GM12878 (cell line): ENCODE results near the gene SAMD15. TPM values are rescaled to one million over a fixed set of nuclear protein-coding genes. Genes with fewer than 3 reads are reported as not detected.
A peak's percentile ranks its signal among the peaks of the same experiment; 100 is the strongest.

ENCODE experiments used
- ATAC-seq: fragments of 200-7000 bp; cut with Tn5 transposase; 3 replicates; pipeline ENCODE4 v1.9.1; 2020; ENCODE audit warnings: mild to moderate bottlenecking, moderate library complexity
- BruUV-seq: library from RNA; stranded (reverse); fragments of 400-500 nt; replicated peaks from 2 replicates; lab custom pipeline; 2021; lab: Mats Ljungman, UMichigan
- CTCF ChIA-PET: fragments of 300-600 bp; sonication (Branson Sonifier 250); formaldehyde crosslinking; extraction: SDS; loops from one replicate; lab custom pipeline; 2021; ENCODE audit warnings: inconsistent platforms; lab: Yijun Ruan, JAX
- POLR2A ChIA-PET: fragments of 350-600 bp; formaldehyde crosslinking; extraction: SDS; loops from one replicate; lab custom pipeline; 2021; ENCODE audit warnings: inconsistent platforms; lab: Charles Lee
- RAD21 ChIA-PET: fragments of 300-600 bp; sonication (Branson Sonifier 250); formaldehyde crosslinking; loops from one replicate; lab custom pipeline; 2023; ENCODE audit warnings: antibody characterized with exemption; ENCODE audit not compliant: unreplicated experiment; lab: Charles Lee
- SMC1A ChIA-PET: fragments of 300-600 bp; sonication (Branson Sonifier 250); formaldehyde crosslinking; loops from one replicate; lab custom pipeline; 2023; ENCODE audit not compliant: unreplicated experiment, uncharacterized antibody; lab: Charles Lee
- DNase-seq: peaks from one replicate; pipeline ENCODE4 v3.0.0-alpha.2; 2011; ENCODE audit warnings: low read depth, low spot score
- FAIRE-seq: peaks from 3 replicates; lab custom pipeline; 2011; peaks lifted over from hg19 to GRCh38; lab: Jason Lieb, UNC
- H2AFZ ChIP-seq: 2 replicates; pipeline ENCODE4 v1.6.0; 2011; ENCODE audit warnings: low read depth, low read length, control low read depth; ENCODE audit not compliant: control insufficient read depth
- H3K27ac ChIP-seq: 2 replicates; pipeline ENCODE4 v1.5.1; 2011; ENCODE audit warnings: control low read depth; ENCODE audit not compliant: control insufficient read depth, insufficient read depth
- H3K27me3 ChIP-seq, 2 experiments: replicated peaks in 1 of 2; 2 replicates each; pipeline versions ENCODE4 v1.6.0 to v1.6.1; 2011; ENCODE audit warnings: low read length in 1 of 2; ENCODE audit not compliant: control insufficient read depth in 2 of 2, insufficient read depth in 2 of 2
- H3K36me3 ChIP-seq, 2 experiments: 2 replicates each; pipeline ENCODE4 v1.5.1; 2011; ENCODE audit warnings: low read length in 1 of 2; ENCODE audit not compliant: control insufficient read depth in 2 of 2, insufficient read depth in 2 of 2
- H3K4me1 ChIP-seq: 2 replicates; pipeline ENCODE4 v1.6.1; 2011; ENCODE audit warnings: mild to moderate bottlenecking, low read length, moderate library complexity, mixed read lengths; ENCODE audit not compliant: control insufficient read depth, insufficient read depth
- H3K4me2 ChIP-seq: 2 replicates; pipeline ENCODE4 v1.6.0; 2011; ENCODE audit warnings: control low read depth; ENCODE audit not compliant: control insufficient read depth, insufficient read depth
- H3K4me3 ChIP-seq: fragments of 200-600 bp; sonication (generic); 2 replicates; pipeline ENCODE4 v1.5.1; 2016
- H3K79me2 ChIP-seq: 2 replicates; pipeline ENCODE4 v1.6.0; 2011; ENCODE audit warnings: low read length; ENCODE audit not compliant: control insufficient read depth, insufficient read depth
- H3K9ac ChIP-seq: 2 replicates; pipeline ENCODE4 v1.8.0; 2011; ENCODE audit warnings: low read length, control low read depth, mixed read lengths; ENCODE audit not compliant: control insufficient read depth, insufficient read depth
- H3K9me3 ChIP-seq: replicated peaks from 3 replicates; pipeline ENCODE4 v1.5.1; 2011; ENCODE audit warnings: mild to moderate bottlenecking, low read length; ENCODE audit not compliant: control insufficient read depth, insufficient read depth
- H4K20me1 ChIP-seq: 2 replicates; pipeline ENCODE4 v1.6.0; 2011; ENCODE audit not compliant: control insufficient read depth, insufficient read depth
- ATF7 ChIP-seq: fragments of 450-650 bp; IDR thresholded peaks from 2 replicates; pipeline ENCODE4 v1.6.1; 2016; ENCODE audit warnings: low read depth, mild to moderate bottlenecking
- BCL11A ChIP-seq: IDR thresholded peaks from 2 replicates; pipeline ENCODE4 v1.6.1; 2011; ENCODE audit warnings: low read depth, low read length
- IKZF1 ChIP-seq: fragments of 450-650 bp; conservative IDR thresholded peaks from 2 replicates; pipeline ENCODE4 v1.6.1; 2017; ENCODE audit warnings: antibody characterized with exemption, mild to moderate bottlenecking
- POU2F2 ChIP-seq: IDR thresholded peaks from 3 replicates; pipeline ENCODE4 v1.6.1; 2011; ENCODE audit warnings: low read depth, mild to moderate bottlenecking, low read length, borderline replicate concordance
- WRNIP1 ChIP-seq: IDR thresholded peaks from 2 replicates; pipeline ENCODE4 v1.6.1; 2011; ENCODE audit warnings: low read depth, low read length, improper control_type of control experiment, borderline replicate concordance
- ZZZ3 ChIP-seq: IDR thresholded peaks from 2 replicates; pipeline ENCODE4 v1.6.1; 2011; ENCODE audit warnings: low read depth; ENCODE audit not compliant: control insufficient read depth, insufficient read length
- WGBS: methylation state at CpG from one replicate; pipeline ENCODE4 v1.1.6; 2016; ENCODE audit warnings: low lambda C conversion rate; ENCODE audit not compliant: insufficient replicate concordance, insufficient coverage; ENCODE audit errors: missing lambda C conversion rate; 5-methylcytosine and 5-hydroxymethylcytosine counted together
- in situ Hi-C: fragments of 300-500 bp; cut with MboI; formaldehyde crosslinking; loops from 9 replicates; pipeline ENCODE4 v1.14.3; 2018; ENCODE audit warnings: mixed read lengths
- intact Hi-C: fragments of 100-400 bp; cut with micrococcal nuclease; formaldehyde crosslinking; loops from one replicate; pipeline ENCODE4 v1.14.2; 2022; ENCODE audit not compliant: unreplicated experiment
- polyA plus RNA-seq, 11 experiments: library from polyadenylated mRNA; depleted of rRNA in 4 of 11; unstranded in 6 of 11; stranded (reverse) in 5 of 11; fragments of >200 nt; fragmentation: Nextera tagmentation in 4 of 11; fragmentation: Illumina TruSeq in 1 of 11; extraction: Ambion mirVana in 4 of 11; extraction: Trizol in 1 of 11; gene quantifications; 1 replicate in 1 of 11; 2 replicates in 10 of 11; pipeline versions ENCODE4 v1.2.1 to v1.2.3, GENCODE V29; 2011 to 2016; ENCODE audit warnings: inconsistent platforms in 2 of 11, missing spikeins in 2 of 11, low read depth in 1 of 11
- total RNA-seq, 4 experiments: library from RNA; depleted of rRNA in 3 of 4; stranded (reverse); fragments of >200 nt in 3 of 4; fragmentation: Illumina TruSeq in 1 of 4; extraction: Trizol in 1 of 4; gene quantifications; 2 replicates each; pipeline versions ENCODE4 v1.2.1 to v1.2.3, GENCODE V29; 2013 to 2021
- TF ChIP-seq, protein P1 (sequence below): fragments of 450-650 bp; formaldehyde crosslinking; IDR thresholded peaks from 2 replicates; pipeline ENCODE4 v1.5.0; 2022; ENCODE audit warnings: mild to moderate bottlenecking, missing genetic modification characterization
- TF ChIP-seq, protein P2 (sequence below): fragments of 450-650 bp; IDR thresholded peaks from 2 replicates; pipeline ENCODE4 v1.6.1; 2018; ENCODE audit warnings: mild to moderate bottlenecking, low read depth, moderate library complexity; ENCODE audit not compliant: partially characterized antibody
- TF ChIP-seq, protein P3 (sequence below), 3 experiments: IDR thresholded peaks in 2 of 3; conservative IDR thresholded peaks in 1 of 3; 2 replicates each; pipeline ENCODE4 v1.5.1; 2011; ENCODE audit warnings: low read depth in 3 of 3, low read length in 3 of 3, mild to moderate bottlenecking in 3 of 3, control low read depth in 2 of 3, moderate library complexity in 2 of 3, inconsistent platforms in 1 of 3, mixed read lengths in 1 of 3; ENCODE audit not compliant: control insufficient read depth in 2 of 3, insufficient read depth in 1 of 3; ENCODE audit errors: extremely low read depth in 1 of 3

The SAMD15 gene
- total and polyA plus RNA-seq, 10 of the 15 experiments (the other 5 are each of a cell fraction or from before 2014, with no cell fraction given) = 0.33 to 2.0 (median 0.97) TPM

DNA sequence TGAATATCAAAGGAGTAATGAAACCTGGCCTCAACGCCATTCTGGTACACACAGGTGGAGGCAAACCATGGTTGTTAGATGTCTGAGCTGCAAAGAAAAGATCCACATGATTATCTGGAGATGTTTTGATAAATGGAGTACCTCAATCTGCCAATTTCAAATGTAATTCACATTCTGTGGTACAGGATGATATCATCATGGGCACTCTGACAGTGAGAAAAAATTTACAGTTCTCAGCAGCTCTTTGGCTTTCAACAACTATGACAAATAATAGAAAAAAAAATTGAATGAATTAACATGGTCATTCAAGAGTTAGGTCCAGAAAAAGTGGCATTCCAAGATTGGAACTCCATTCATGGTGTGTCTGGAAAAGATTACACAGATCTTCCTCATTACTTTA lies 17.6 kb upstream of the SAMD15 start:
- H3K27ac ChIP-seq = no peak overlapping the region
- H3K9ac ChIP-seq = no peak overlapping the region
- H3K4me2 ChIP-seq = no peak overlapping the region
- H4K20me1 ChIP-seq = no peaks in the 10 kb centered on the region
- SMC1A ChIA-PET = interaction anchor here (1.1 to 1.4 kb wide), 3 partner anchors 12 to 44 kb away, joined by 3 to 5 read pairs (median 4); no protein-coding TSS in a partner anchor
- no peaks in the 10 kb centered on the region for H3K27me3 ChIP-seq
- BruUV-seq = TSS peak; percentile 12
- H3K36me3 ChIP-seq = no peaks in the 10 kb centered on the region
- no peaks in the 10 kb centered on the region; the same call in 1 of the 3 replicates for H3K9me3 ChIP-seq
- peaks cover 7% of the 10 kb centered on the region for H3K79me2 ChIP-seq
- intact Hi-C loops = no loop called here
- RAD21 ChIA-PET = no interaction called here
- WGBS = 45% methylated on average over 1 of the region's 1 CpG
- CTCF ChIA-PET = interaction anchor here (0.7 to 1.0 kb wide), 2 partner anchors 12 to 15 kb away, joined by 3 to 4 read pairs; no protein-coding TSS in a partner anchor
- no peak for TF ChIP-seq ZZZ3
- no peak for TF ChIP-seq BCL11A
- TF ChIP-seq, protein P1, sequence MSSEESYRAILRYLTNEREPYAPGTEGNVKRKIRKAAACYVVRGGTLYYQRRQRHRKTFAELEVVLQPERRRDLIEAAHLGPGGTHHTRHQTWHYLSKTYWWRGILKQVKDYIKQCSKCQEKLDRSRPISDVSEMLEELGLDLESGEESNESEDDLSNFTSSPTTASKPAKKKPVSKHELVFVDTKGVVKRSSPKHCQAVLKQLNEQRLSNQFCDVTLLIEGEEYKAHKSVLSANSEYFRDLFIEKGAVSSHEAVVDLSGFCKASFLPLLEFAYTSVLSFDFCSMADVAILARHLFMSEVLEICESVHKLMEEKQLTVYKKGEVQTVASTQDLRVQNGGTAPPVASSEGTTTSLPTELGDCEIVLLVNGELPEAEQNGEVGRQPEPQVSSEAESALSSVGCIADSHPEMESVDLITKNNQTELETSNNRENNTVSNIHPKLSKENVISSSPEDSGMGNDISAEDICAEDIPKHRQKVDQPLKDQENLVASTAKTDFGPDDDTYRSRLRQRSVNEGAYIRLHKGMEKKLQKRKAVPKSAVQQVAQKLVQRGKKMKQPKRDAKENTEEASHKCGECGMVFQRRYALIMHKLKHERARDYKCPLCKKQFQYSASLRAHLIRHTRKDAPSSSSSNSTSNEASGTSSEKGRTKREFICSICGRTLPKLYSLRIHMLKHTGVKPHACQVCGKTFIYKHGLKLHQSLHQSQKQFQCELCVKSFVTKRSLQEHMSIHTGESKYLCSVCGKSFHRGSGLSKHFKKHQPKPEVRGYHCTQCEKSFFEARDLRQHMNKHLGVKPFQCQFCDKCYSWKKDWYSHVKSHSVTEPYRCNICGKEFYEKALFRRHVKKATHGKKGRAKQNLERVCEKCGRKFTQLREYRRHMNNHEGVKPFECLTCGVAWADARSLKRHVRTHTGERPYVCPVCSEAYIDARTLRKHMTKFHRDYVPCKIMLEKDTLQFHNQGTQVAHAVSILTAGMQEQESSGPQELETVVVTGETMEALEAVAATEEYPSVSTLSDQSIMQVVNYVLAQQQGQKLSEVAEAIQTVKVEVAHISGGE (CRISPR knock-in tag) = no peak
- no peak for TF ChIP-seq WRNIP1
- no peak for TF ChIP-seq IKZF1
- TF ChIP-seq, protein P2, sequence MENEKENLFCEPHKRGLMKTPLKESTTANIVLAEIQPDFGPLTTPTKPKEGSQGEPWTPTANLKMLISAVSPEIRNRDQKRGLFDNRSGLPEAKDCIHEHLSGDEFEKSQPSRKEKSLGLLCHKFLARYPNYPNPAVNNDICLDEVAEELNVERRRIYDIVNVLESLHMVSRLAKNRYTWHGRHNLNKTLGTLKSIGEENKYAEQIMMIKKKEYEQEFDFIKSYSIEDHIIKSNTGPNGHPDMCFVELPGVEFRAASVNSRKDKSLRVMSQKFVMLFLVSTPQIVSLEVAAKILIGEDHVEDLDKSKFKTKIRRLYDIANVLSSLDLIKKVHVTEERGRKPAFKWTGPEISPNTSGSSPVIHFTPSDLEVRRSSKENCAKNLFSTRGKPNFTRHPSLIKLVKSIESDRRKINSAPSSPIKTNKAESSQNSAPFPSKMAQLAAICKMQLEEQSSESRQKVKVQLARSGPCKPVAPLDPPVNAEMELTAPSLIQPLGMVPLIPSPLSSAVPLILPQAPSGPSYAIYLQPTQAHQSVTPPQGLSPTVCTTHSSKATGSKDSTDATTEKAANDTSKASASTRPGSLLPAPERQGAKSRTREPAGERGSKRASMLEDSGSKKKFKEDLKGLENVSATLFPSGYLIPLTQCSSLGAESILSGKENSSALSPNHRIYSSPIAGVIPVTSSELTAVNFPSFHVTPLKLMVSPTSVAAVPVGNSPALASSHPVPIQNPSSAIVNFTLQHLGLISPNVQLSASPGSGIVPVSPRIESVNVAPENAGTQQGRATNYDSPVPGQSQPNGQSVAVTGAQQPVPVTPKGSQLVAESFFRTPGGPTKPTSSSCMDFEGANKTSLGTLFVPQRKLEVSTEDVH = no peak
- TF ChIP-seq, protein P3, sequence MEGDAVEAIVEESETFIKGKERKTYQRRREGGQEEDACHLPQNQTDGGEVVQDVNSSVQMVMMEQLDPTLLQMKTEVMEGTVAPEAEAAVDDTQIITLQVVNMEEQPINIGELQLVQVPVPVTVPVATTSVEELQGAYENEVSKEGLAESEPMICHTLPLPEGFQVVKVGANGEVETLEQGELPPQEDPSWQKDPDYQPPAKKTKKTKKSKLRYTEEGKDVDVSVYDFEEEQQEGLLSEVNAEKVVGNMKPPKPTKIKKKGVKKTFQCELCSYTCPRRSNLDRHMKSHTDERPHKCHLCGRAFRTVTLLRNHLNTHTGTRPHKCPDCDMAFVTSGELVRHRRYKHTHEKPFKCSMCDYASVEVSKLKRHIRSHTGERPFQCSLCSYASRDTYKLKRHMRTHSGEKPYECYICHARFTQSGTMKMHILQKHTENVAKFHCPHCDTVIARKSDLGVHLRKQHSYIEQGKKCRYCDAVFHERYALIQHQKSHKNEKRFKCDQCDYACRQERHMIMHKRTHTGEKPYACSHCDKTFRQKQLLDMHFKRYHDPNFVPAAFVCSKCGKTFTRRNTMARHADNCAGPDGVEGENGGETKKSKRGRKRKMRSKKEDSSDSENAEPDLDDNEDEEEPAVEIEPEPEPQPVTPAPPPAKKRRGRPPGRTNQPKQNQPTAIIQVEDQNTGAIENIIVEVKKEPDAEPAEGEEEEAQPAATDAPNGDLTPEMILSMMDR (IDR thresholded peaks at IDR 0.05 in 2 of 3, conservative IDR thresholded peaks at IDR 0.05 in 1 of 3; ENCODE audit: control insufficient read depth in 2 of 3, extremely low read depth in 1 of 3, insufficient read depth in 1 of 3, low read depth in 3 of 3, low read length in 3 of 3) = no peak
- no peak for TF ChIP-seq ATF7
- TF ChIP-seq POU2F2 = no peak
- H3K4me1 ChIP-seq = peaks cover 5% of the 10 kb centered on the region; the same call in 1 of the 2 replicates
- no peak overlapping the region for H2AFZ ChIP-seq
- in situ Hi-C loops = no loop called here
- no peak for FAIRE-seq
- ATAC-seq = no peak
- H3K4me3 ChIP-seq = no peak overlapping the region
- POLR2A ChIA-PET = interaction anchor here (0.9 kb wide), 1 partner anchor 12 kb away, joined by 3 read pairs; no protein-coding TSS in a partner anchor
- DNase-seq = no peak
